GM21381 (cell line): ENCODE measurements around the gene AKR7A2.
"Not testable (repeated sequence)": the region's sequence is repeated elsewhere in the genome, so short reads cannot be mapped to it uniquely, and the experiment has no call there.

Experiments
- ATAC-seq: cut with Tn5 transposase; IDR thresholded peaks from one replicate; pipeline ENCODE4 v1.9.1; 2021; ENCODE audit warnings: mild to moderate bottlenecking, moderate library complexity; ENCODE audit not compliant: unreplicated experiment

AKR7A2 gene

DNA sequence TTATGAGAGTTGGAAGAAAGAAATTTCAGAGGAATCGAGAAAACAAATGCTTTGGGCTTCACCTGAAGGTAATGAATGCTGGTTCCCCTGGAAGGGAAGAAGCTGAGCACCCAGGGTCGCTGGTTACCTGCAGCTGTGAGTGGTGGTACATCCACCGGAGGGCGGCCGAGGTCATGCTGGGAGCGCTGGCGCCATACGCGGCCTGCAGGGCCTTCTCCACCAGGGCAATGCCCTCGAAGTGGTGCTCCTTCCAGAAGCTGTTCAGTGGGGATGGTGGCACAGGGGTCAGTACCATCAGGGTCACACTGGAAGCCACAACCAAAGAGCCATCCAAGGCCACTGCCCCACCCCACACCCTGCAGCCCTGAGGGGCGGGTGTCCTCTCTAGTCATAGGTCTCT, 43.5 kb downstream of the AKR7A2 start:
- no peak for ATAC-seq

- ATAC-seq: no peak
Measured at GRCh38 chr1:19262744-19263143, 49.2 kb downstream of the AKR7A2 start.

DNA sequence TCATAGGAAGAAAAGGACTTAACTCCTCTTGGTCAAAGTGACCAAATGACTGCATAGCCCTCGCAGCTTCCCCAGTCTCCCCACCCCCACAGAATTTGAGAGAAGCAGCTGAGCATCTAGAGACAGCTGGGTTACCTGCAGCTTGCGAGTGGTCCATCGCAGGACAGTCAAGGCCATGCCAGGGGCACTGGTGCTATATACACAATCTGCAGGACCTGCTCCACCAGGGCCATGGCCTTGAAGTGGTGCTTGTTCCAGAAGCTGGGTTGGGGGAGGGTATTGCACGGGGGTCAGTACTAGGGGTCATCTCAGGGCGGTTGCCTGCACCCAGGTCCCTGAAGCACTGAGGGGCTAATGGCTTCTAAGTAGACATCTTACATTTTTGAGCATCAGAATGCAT, 49.9 kb downstream of the AKR7A2 start:
- ATAC-seq: no peak

DNA sequence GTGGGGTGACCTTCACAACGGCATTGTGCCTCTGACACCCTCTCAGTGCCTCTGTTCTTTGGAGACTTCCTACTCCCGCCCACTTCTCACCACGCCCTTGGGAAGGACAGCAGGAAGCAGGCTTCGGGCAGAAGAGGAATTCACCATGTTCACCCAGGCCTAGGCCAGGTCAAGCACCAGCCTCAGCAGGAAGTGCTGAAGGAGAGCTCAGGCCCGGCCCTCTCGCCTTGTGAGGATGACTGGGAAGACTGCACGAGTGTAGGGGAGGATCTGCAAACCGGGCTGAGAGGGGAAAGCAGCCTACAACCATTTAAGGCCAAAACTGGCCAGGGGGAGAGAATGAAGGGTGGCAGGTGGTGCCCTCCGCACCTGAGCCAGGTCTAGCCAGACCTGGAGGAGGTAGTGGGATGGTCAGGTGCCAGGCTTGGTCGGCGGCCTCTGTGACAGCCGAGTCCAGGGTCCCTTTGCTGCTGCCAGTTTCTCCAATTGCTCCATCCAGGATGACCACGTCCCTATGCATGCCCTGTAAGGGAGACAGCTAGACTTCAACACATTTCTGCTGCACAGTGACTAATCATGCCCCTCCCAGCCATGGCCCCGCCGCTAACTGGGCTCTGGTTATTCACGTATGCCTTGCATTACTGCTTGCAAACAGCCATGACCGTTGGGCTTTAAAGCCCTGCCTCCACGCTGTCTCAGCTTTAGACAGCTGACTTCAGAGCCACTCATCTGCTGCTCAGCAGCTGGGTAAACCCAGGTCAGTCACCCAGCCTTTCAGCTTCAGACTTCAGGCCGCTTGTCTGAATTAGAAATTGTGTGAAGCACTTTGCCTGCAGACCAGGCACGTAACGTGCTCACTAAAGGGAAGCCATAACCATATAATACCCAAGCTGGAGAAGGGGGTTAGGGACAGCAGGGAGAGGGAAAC, 51.5 kb downstream of the AKR7A2 start:
- ATAC-seq: no peak

- ATAC-seq: no peak
Measured at GRCh38 chr1:19258353-19258752, 53.6 kb downstream of the AKR7A2 start.

DNA sequence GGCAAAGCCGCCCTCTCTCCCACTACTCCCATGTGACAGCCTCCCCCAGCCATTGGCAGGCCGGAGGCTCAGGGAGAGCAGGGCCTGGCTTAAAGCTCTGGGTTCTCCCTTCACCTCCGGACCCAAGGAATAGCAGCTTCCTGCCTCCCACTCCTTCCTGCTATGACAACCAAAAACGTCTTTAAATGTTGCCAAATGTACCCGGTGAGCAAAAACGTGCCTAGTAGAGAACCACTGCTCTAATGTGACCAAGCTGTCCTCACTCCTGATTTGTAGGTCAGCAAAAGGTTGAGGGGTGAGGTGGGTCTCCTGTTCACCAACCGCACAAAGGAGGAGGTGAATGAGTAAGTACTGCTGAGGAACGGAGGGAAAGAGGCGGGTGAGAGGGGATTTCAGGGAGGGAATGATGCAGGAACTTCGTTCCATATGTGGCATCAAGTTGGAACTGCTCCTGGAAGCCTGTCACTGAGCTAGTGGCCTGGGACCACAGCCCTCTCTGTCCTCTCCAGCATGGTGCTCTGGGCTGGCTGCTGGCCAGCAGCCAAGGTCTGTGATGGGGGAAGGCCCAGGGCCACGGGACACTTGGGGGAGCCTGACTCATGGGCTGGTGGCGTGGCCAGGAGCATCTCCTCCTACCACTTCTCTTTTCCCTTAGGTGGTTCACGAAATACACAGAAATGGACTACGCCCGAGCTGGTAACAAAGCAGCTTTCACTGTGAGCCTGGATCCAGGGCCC, 54.6 kb downstream of the AKR7A2 start:
- no peak for ATAC-seq

GRCh38 chr1:19256301-19256700, 55.6 kb downstream of the AKR7A2 start:
- not testable (repeated sequence) for ATAC-seq

DNA sequence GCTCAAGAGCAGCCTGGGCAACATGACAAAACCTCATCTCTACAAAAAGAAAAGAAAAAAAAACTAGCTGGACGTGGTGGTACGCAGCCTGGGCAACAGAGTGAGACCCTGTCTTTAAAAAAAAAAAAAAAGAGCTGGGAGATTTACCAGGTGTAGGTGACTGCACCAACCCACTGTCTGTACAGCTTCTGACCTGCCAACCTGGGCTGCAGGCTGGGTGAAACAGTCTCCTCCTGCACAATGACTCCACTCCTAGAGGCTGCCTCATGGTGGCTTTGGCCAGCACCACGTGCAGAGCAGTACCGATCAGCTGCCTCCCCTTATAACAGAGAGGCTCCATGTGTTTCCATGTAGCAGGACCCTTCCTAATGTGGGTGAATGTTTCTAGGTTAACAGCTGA, 56.7 kb downstream of the AKR7A2 start:
- ATAC-seq: no peak

DNA sequence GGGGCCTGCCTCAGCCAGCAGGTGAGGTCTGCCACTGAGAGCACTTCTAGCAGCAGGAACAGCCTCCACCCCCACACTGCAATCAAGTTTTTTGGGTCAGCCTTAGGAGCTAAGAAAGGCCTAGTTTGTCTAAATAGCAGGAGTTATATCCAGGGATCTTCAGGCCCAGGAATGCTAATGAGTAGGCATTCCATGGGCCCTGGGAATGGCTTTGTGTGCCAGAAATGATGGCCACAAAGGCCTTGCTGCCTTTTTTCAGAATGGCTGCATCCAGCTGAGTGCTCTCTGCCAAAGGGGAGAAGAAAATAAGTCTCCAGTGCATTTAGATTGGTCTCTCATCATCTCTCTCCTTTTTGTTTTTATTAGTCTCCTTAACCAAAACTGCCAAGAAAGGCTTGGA, 57.5 kb downstream of the AKR7A2 start:
- ATAC-seq: no peak
